HEK293 (cell line): ENCODE measurements around the gene LNP1.
A peak's percentile ranks its signal among the peaks of the same experiment; 100 is the strongest.

Source experiments
- CTCF ChIA-PET: fragments of 350-600 bp; formaldehyde crosslinking; extraction: SDS; loops from one replicate; lab custom pipeline; 2021; ENCODE audit warnings: antibody characterized with exemption; lab: Yijun Ruan, JAX
- POLR2A ChIA-PET: fragments of 300-600 bp; formaldehyde crosslinking; extraction: SDS; loops from one replicate; lab custom pipeline; 2020; ENCODE audit warnings: antibody characterized with exemption, inconsistent platforms; lab: Yijun Ruan, JAX
- H3K27ac ChIP-seq: fragments of 200-500 bp; sonication (Bioruptor generic); 2 replicates; pipeline ENCODE4 v1.5.1; 2014; ENCODE audit warnings: low read depth, low read length, control low read depth, inconsistent platforms; ENCODE audit errors: extremely low read depth
- H3K36me3 ChIP-seq, 2 experiments: fragments of 200-500 bp in 1 of 2; sonication (Bioruptor generic) in 1 of 2; 1 replicate in 1 of 2; 2 replicates in 1 of 2; pipeline ENCODE4 v1.5.1; 2014 to 2017; ENCODE audit warnings: inconsistent platforms in 2 of 2, low read length in 2 of 2; ENCODE audit not compliant: control insufficient read depth in 2 of 2, insufficient read depth in 1 of 2
- H3K4me1 ChIP-seq: fragments of 200-500 bp; sonication (Bioruptor generic); 2 replicates; pipeline ENCODE4 v1.5.1; 2014; ENCODE audit warnings: mild to moderate bottlenecking, low read length, inconsistent platforms; ENCODE audit not compliant: control insufficient read depth, insufficient read depth
- H3K4me3 ChIP-seq: 2 replicates; pipeline ENCODE4 v1.5.1; 2011; ENCODE audit warnings: low read depth, mild to moderate bottlenecking, control low read depth, low read length, moderate library complexity
- H3K9me3 ChIP-seq: fragments of 200-500 bp; sonication (Bioruptor generic); 2 replicates; pipeline ENCODE4 v1.5.1; 2014; ENCODE audit warnings: low read depth, low read length, inconsistent platforms; ENCODE audit not compliant: control insufficient read depth, insufficient read depth
- ATF2 ChIP-seq: fragments of 450-650 bp; formaldehyde crosslinking; IDR thresholded peaks from 2 replicates; pipeline ENCODE4 v1.5.1; 2016; ENCODE audit warnings: missing biosample characterization, missing genetic modification characterization, low read depth
- CTCF ChIP-seq: fragments of 450-650 bp; formaldehyde crosslinking; IDR thresholded peaks from 2 replicates; pipeline ENCODE4 v1.5.1; 2016; ENCODE audit warnings: missing biosample characterization, missing genetic modification characterization
- INSM2 ChIP-seq: fragments of 450-650 bp; formaldehyde crosslinking; IDR thresholded peaks from 2 replicates; pipeline ENCODE4 v1.5.1; 2016; ENCODE audit warnings: missing biosample characterization, missing genetic modification characterization
- KLF8 ChIP-seq: fragments of 450-650 bp; formaldehyde crosslinking; IDR thresholded peaks from 2 replicates; pipeline ENCODE4 v1.5.1; 2016; ENCODE audit warnings: missing biosample characterization, missing genetic modification characterization
- REST ChIP-seq: fragments of 450-650 bp; formaldehyde crosslinking; IDR thresholded peaks from 2 replicates; pipeline ENCODE4 v1.5.1; 2016; ENCODE audit warnings: missing biosample characterization, missing genetic modification characterization
- ZFP3 ChIP-seq: fragments of 450-650 bp; formaldehyde crosslinking; IDR thresholded peaks from 2 replicates; pipeline ENCODE4 v1.5.1; 2016; ENCODE audit warnings: low read depth, missing biosample characterization, missing genetic modification characterization
- ZNF10 ChIP-seq: fragments of 450-650 bp; formaldehyde crosslinking; IDR thresholded peaks from 2 replicates; pipeline ENCODE4 v1.5.1; 2017; ENCODE audit warnings: missing biosample characterization, missing genetic modification characterization
- ZNF19 ChIP-seq: fragments of 450-650 bp; formaldehyde crosslinking; IDR thresholded peaks from 2 replicates; pipeline ENCODE4; 2016; ENCODE audit warnings: missing biosample characterization, missing genetic modification characterization, low read depth
- ZNF2 ChIP-seq: fragments of 450-650 bp; formaldehyde crosslinking; IDR thresholded peaks from 2 replicates; pipeline ENCODE4 v1.5.1; 2016; ENCODE audit warnings: missing biosample characterization, missing genetic modification characterization
- ZNF221 ChIP-seq: fragments of 450-650 bp; formaldehyde crosslinking; IDR thresholded peaks from 2 replicates; pipeline ENCODE4 v1.5.1; 2017; ENCODE audit warnings: missing biosample characterization, missing genetic modification characterization, borderline replicate concordance
- ZNF248 ChIP-seq: fragments of 450-650 bp; formaldehyde crosslinking; IDR thresholded peaks from 2 replicates; pipeline ENCODE4 v1.5.1; 2017; ENCODE audit warnings: missing biosample characterization, missing genetic modification characterization
- ZNF324 ChIP-seq: fragments of 450-650 bp; formaldehyde crosslinking; IDR thresholded peaks from 2 replicates; pipeline ENCODE4 v1.5.1; 2016; ENCODE audit warnings: missing biosample characterization, missing genetic modification characterization
- ZNF341 ChIP-seq: fragments of 450-650 bp; formaldehyde crosslinking; IDR thresholded peaks from 2 replicates; pipeline ENCODE4; 2016; ENCODE audit warnings: low read depth, missing biosample characterization, missing genetic modification characterization
- ZNF350 ChIP-seq: fragments of 450-650 bp; formaldehyde crosslinking; IDR thresholded peaks from 2 replicates; pipeline ENCODE4 v1.5.0; 2017; ENCODE audit warnings: missing biosample characterization, mild to moderate bottlenecking, missing genetic modification characterization
- ZNF600 ChIP-seq: fragments of 450-650 bp; formaldehyde crosslinking; IDR thresholded peaks from 2 replicates; pipeline ENCODE4 v1.5.1; 2016; ENCODE audit warnings: missing biosample characterization, missing genetic modification characterization
- ZNF654 ChIP-seq: fragments of 450-650 bp; formaldehyde crosslinking; IDR thresholded peaks from 2 replicates; pipeline ENCODE4 v1.5.1; 2016; ENCODE audit warnings: low read depth, missing biosample characterization, missing genetic modification characterization
- ZNF660 ChIP-seq: fragments of 450-650 bp; IDR thresholded peaks from 2 replicates; pipeline ENCODE4 v1.5.1; 2018; ENCODE audit warnings: missing biosample characterization, mild to moderate bottlenecking, missing genetic modification characterization

Gene LNP1

GRCh38 chr3:100463002-100463401 lies 61.7 kb downstream of the LNP1 start:
- POLR2A ChIA-PET: interaction anchor here (0.7 kb wide), 1 partner anchor 61 kb away, joined by 3 read pairs; no protein-coding TSS in a partner anchor
- no peak overlapping the region for H3K27ac ChIP-seq
- H3K36me3 ChIP-seq: no peaks in the 10 kb centered on the region
- H3K4me3 ChIP-seq: no peak overlapping the region
- H3K9me3 ChIP-seq: no peaks in the 10 kb centered on the region
- H3K4me1 ChIP-seq: no peaks in the 10 kb centered on the region
- CTCF ChIA-PET: interaction anchor here (0.6 to 5.5 kb wide), 42 partner anchors 15 to 1918 kb away, joined by 3 to 107 read pairs (median 4); no protein-coding TSS in a partner anchor
- TF ChIP-seq ZNF660 (tag by site-specific recombination) (peak; percentile 65; the same call in 1 of the 2 replicates), ZNF654 (tag by site-specific recombination) (peak; percentile 81), ZNF248 (tag by site-specific recombination) (no peak), ZNF600 (tag by site-specific recombination) (peak; percentile 56), ZNF19 (no peak), CTCF (0 out of 2 replicates have a peak, but pooled peaks have one; percentile 41)
- TF ChIP-seq, all 188 proteins: peak for 4

GRCh38 chr3:100463646-100464155 lies 62.4 kb downstream of the LNP1 start:
- no peaks in the 10 kb centered on the region for H3K9me3 ChIP-seq
- H3K4me1 ChIP-seq: no peaks in the 10 kb centered on the region
- no peak overlapping the region for H3K27ac ChIP-seq
- POLR2A ChIA-PET: no interaction called here
- no peaks in the 10 kb centered on the region for H3K36me3 ChIP-seq
- no peak overlapping the region for H3K4me3 ChIP-seq
- TF ChIP-seq ZNF2 (tag by site-specific recombination): no peak
- no peak for TF ChIP-seq ATF2 (tag by site-specific recombination)
- no peak for TF ChIP-seq ZNF324 (tag by site-specific recombination)
- TF ChIP-seq CTCF: no peak
- CTCF ChIA-PET: interaction anchor here (0.6 to 5.5 kb wide), 22 partner anchors 15 to 732 kb away, joined by 3 to 107 read pairs (median 6); no protein-coding TSS in a partner anchor

- TF ChIP-seq KLF8 (tag by site-specific recombination) (no peak), ZNF221 (tag by site-specific recombination) (no peak), ZNF350 (tag by site-specific recombination) (no peak), ZNF341 (tag by site-specific recombination) (no peak), INSM2 (tag by site-specific recombination) (no peak), ZFP3 (tag by site-specific recombination) (no peak), ZNF10 (tag by site-specific recombination) (no peak), REST (tag by site-specific recombination) (no peak)
- Histone ChIP-seq H3K9me3 (no peaks in the 10 kb centered on the region), H3K4me3 (no peak overlapping the region), H3K4me1 (no peaks in the 10 kb centered on the region), H3K36me3 (no peaks in the 10 kb centered on the region), H3K27ac (no peak overlapping the region)
- ChIA-PET POLR2A (no interaction called here), CTCF (interaction anchor here (0.5 to 1.1 kb wide), 3 partner anchors 10 to 457 kb away, joined by 3 to 4 read pairs (median 3); no protein-coding TSS in a partner anchor)
Observed at GRCh38 chr3:100465892-100466777, 64.8 kb downstream of the LNP1 start.
